Activated T-helper 1 cell treated with anti-CD3 and anti-CD28 coated beads, Interleukin-12 subunit alpha, Interleukin-12 subunit beta, Interleukin-2, Interleukin-4 antibody, amounts not matched to agents 30 ng/mL and 10 ng/mL and 1 ng/mL, durations not matched to agents 14 hours and 24 hours and 36 hours (primary cell): ENCODE results near the gene EVI5. TPM values are rescaled to one million over a fixed set of nuclear protein-coding genes. Genes with fewer than 3 reads are reported as not detected.
"Not testable (repeated sequence)": the region's sequence is repeated elsewhere in the genome, so short reads cannot be mapped to it uniquely, and the experiment has no call there.

Source experiments
- DNase-seq: peaks from one replicate; pipeline ENCODE4 v3.0.0; 2021; ENCODE audit warnings: low spot score
- H3K27ac Mint-ChIP-seq: one replicate; pipeline ENCODE4 v1.8.0; 2021; ENCODE audit warnings: mild to moderate bottlenecking, mixed read lengths
- H3K27me3 Mint-ChIP-seq: one replicate; pipeline ENCODE4 v1.8.0; 2022; ENCODE audit warnings: mild to moderate bottlenecking, moderate library complexity, mixed read lengths; ENCODE audit not compliant: insufficient read depth
- H3K36me3 Mint-ChIP-seq: one replicate; pipeline ENCODE4 v1.8.0; 2021; ENCODE audit warnings: low read depth, mixed read lengths
- H3K4me1 Mint-ChIP-seq: one replicate; pipeline ENCODE4 v1.8.0; 2021; ENCODE audit warnings: low read depth, mixed read lengths
- H3K4me3 Mint-ChIP-seq: one replicate; pipeline ENCODE4 v1.8.0; 2021; ENCODE audit warnings: mild to moderate bottlenecking, moderate library complexity, mixed read lengths
- H3K9me3 Mint-ChIP-seq: one replicate; pipeline ENCODE4 v1.8.0; 2021; ENCODE audit warnings: mixed read lengths
- intact Hi-C: fragments of 100-400 bp; cut with micrococcal nuclease; formaldehyde crosslinking; loops from one replicate; pipeline ENCODE4 v1.15.1; 2024
- total RNA-seq: library from RNA; stranded (reverse); gene quantifications from 2 replicates; pipeline ENCODE4 v1.2.3, GENCODE V29; 2022

Gene EVI5
- total RNA-seq, 1 donor from 2014 or later: 11.3 TPM

DNA sequence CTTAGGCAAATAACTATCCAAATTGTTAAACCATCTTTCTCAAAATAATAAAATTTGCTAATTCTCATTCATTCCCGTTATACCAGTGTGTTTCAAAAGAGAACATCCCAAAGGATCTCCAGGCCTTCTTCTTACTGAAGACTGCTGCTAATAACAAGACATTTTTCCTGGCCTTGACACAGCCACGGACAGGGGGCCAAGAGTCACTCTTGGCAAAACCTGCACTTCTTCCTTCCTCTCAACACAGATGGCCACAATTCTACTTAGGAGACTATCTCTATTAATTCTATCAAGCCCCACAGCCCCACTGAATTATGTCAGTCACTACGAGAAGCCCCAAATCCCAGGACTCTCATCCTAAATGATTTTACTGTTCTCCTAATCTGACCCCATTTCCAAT is 86.0 kb downstream of the EVI5 start:
- Mint-ChIP-seq H3K4me1 (no peaks in the 10 kb centered on the region), H3K9me3 (no peaks in the 10 kb centered on the region), H3K4me3 (no peak overlapping the region), H3K27ac (no peak overlapping the region), H3K36me3 (no peaks in the 10 kb centered on the region), H3K27me3 (peaks cover 5% of the 10 kb centered on the region)
- intact Hi-C loops: no loop called here
- no peak for DNase-seq

DNA sequence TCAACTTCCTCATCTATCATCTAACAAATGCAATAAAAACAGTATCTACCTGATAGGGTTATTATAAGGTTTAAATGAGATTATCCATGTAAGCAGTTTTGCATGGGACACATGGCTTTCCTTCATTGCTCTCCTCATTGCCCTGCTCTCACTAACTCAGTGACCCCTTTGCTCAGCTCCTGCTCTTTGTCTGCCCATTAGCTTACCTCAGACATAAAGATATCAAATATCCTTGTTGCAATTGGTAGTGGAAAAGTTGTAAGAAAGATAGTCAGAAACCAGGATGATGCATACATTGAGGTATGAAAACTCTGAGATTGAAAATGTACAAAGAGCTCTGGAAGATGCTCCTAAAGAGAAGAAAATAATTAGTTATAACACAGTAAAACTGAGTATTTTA is 89.8 kb downstream of the EVI5 start:
- H3K9me3 Mint-ChIP-seq: no peaks in the 10 kb centered on the region
- H3K4me3 Mint-ChIP-seq: no peak overlapping the region
- no peaks in the 10 kb centered on the region for H3K4me1 Mint-ChIP-seq
- peaks cover 7% of the 10 kb centered on the region for H3K27me3 Mint-ChIP-seq
- H3K36me3 Mint-ChIP-seq: no peaks in the 10 kb centered on the region
- DNase-seq: no peak
- no peak overlapping the region for H3K27ac Mint-ChIP-seq
- intact Hi-C loops: no loop called here

DNA sequence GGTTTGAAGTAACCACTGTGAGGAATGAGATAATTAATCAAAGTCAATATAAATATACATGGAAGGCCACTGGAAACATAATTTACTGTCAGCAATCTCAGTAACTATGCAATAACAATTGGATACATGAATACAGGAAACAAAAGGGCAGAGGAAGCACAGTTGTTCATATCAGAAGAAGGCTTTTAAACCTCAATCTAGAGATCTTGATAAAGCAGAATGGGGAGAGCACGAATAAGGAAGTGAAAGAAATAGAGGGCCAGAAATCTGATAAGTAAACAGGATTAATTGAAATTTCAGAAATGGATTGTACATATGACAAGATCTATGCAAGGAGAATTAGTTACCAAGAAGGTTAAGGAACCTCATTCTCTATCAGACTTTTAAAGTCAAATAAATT is 93.0 kb downstream of the EVI5 start:
- intact Hi-C loops: no loop called here
- Mint-ChIP-seq H3K4me1 (no peaks in the 10 kb centered on the region), H3K27me3 (peaks cover 6% of the 10 kb centered on the region)

DNA sequence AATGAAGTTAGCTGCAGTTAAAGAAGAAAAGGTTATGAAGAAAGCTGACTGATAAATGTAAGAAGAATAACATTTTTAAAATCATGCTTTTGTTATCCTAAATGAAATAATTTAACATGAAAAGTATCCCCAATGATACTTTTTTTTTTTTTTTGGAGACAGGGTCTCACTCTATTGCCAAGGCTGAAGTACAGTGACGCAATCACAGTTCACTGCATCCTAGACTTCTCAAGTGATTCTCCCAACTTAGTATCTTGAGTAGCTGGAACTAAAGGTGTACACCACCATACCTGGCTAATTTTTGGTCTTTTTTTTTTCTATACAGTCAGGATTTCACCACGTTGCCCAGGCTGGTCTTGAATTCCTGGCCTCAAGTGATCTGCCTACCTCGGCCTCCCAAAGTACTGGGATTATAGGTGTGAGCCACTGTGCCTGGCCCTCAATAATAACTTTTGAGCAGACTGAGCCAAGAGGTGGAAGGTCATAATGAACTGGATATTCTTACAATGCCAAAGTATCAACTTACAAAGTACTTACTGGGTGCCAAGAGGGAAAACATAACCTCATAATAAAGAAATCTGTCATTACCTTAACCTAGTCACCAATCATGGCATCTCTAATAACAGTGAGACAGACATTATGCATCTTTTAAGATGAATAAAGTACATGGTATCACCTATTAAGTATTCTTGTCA is 94.5 kb downstream of the EVI5 start:
- Mint-ChIP-seq H3K4me1 (no peaks in the 10 kb centered on the region), H3K9me3 (peaks cover 5% of the 10 kb centered on the region), H3K36me3 (no peaks in the 10 kb centered on the region), H3K27ac (no peak overlapping the region), H3K27me3 (peaks cover 6% of the 10 kb centered on the region), H3K4me3 (no peak overlapping the region)
- no peak for DNase-seq
- intact Hi-C loops: no loop called here

More for the DNA sequence above, 93.0 kb downstream of the EVI5 start:
- DNase-seq: no peak
- no peaks in the 10 kb centered on the region for H3K36me3 Mint-ChIP-seq
- H3K9me3 Mint-ChIP-seq: peaks cover under 1% of the 10 kb centered on the region
- no peak overlapping the region for H3K4me3 Mint-ChIP-seq
- no peak overlapping the region for H3K27ac Mint-ChIP-seq

DNA sequence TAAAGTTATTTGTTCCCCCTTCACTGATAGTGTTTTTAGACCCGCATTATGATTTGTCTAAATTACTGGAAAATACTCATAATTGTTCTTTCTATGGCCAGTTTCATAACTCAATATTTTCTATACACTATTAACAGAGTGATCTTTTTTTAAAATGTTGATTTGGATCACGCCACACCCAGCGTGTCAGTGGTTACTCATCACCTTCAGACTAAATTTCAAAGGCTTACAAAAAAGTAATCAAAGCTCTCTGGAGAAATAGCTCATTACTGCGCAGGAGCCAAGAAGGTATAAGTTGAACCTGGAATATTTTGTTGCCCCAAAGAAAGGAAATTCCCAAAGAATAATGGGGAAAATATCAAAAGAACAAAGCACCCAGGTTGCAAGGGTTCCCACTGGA is 104.9 kb downstream of the EVI5 start:
- Mint-ChIP-seq H3K4me3 (no peak overlapping the region), H3K36me3 (no peaks in the 10 kb centered on the region), H3K27me3 (peaks cover 7% of the 10 kb centered on the region), H3K27ac (no peak overlapping the region), H3K9me3 (peaks cover 3% of the 10 kb centered on the region), H3K4me1 (no peaks in the 10 kb centered on the region)
- DNase-seq: no peak
- intact Hi-C loops: no loop called here

DNA sequence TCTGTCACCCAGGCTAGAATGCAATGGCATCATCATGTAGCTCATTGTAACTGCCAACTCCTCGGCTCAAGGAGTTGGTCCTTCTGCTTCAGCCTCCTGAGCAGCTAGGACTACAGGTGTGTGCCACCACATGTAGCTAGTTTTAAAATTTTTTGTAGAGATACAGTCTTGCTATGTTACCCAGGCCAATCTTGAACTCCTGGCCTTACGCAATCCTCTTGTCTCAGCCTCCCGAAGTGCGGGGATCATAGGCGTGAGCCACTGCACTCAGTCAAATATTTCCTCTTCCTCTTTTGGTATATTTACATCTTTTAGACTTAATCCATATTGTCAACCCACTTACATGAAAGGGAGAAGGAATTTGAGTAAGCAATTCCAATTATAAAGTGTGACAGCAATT is 121.1 kb downstream of the EVI5 start:
- DNase-seq: no peak
- Mint-ChIP-seq H3K27me3 (peaks cover 17% of the 10 kb centered on the region), H3K4me1 (no peaks in the 10 kb centered on the region), H3K27ac (no peak overlapping the region), H3K9me3 (no peaks in the 10 kb centered on the region), H3K4me3 (no peak overlapping the region), H3K36me3 (no peaks in the 10 kb centered on the region)
- intact Hi-C loops: no loop called here

DNA sequence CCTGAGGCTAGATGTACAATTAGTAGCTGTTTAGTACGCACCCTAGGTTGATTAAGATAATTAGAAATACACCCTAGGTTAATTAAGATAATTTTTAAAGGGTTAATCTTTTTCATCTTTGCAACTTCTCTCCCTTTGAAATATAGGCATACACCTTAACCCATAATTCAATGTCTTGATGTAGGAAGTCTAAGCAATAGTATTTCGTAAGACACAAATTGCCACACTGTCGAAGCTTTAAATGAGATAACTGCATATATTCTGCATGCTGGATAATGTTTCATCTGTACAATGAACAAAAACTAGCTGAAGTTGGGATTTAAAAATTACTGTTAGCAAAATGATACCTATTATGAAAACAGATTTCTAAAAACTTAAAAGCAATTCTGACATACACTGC is 122.9 kb downstream of the EVI5 start:
- DNase-seq: no peak
- intact Hi-C loops: no loop called here
- Mint-ChIP-seq H3K27me3 (peaks cover 15% of the 10 kb centered on the region), H3K9me3 (peaks cover 8% of the 10 kb centered on the region), H3K4me1 (no peaks in the 10 kb centered on the region), H3K4me3 (no peak overlapping the region), H3K27ac (no peak overlapping the region), H3K36me3 (no peaks in the 10 kb centered on the region)

DNA sequence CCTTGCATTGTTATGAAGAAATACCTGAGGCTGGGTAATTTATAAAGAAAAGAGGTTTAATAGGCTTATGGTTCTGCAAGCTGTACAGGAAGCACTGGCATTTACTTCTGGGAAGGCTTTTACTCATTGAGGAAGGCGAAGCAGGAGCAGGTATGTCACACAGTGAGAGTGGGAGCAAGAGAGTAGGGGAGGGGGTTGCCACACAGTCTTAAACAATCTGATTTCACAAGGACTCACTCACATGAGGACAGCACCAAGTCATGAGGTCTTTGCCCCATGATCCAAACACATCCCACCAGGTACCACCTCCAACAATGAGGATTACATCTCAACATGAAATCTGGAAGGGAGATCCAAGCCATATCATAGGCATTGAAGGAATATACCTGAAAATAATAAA is 127.2 kb downstream of the EVI5 start:
- no peak overlapping the region for H3K27ac Mint-ChIP-seq
- H3K4me1 Mint-ChIP-seq: no peaks in the 10 kb centered on the region
- no peaks in the 10 kb centered on the region for H3K36me3 Mint-ChIP-seq
- peaks cover 40% of the 10 kb centered on the region for H3K9me3 Mint-ChIP-seq
- intact Hi-C loops: no loop called here
- no peak overlapping the region for H3K4me3 Mint-ChIP-seq
- H3K27me3 Mint-ChIP-seq: peaks cover 17% of the 10 kb centered on the region
- DNase-seq: no peak

DNA sequence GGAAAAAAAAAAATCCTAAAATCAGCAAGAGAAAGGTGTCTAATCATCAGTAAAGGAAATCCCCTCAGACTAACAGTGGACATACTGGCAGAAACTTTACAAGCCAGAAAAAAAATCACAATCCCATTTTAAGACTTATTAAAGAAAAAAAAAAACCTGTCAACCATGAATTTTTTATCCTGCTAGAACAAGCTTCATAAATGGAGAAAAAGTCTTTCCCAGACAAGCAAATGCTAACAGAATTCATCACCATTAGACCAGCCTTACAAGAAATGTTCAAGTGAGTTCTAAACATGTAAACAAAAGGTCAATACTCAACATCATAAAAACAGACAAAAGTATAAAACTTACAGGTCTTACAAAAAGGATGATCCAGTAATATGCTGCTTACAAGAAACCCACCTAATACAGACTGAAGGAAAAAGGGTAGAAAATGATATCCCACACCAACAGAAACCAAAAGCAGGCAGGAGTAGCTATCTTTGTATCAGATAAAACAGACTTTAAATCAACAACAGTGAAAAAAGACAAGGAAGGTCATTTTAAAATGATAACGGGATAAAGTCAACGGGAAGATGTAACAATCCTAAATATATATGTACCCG is 129.6 kb downstream of the EVI5 start:
- H3K4me3 Mint-ChIP-seq: no peak overlapping the region

DNA sequence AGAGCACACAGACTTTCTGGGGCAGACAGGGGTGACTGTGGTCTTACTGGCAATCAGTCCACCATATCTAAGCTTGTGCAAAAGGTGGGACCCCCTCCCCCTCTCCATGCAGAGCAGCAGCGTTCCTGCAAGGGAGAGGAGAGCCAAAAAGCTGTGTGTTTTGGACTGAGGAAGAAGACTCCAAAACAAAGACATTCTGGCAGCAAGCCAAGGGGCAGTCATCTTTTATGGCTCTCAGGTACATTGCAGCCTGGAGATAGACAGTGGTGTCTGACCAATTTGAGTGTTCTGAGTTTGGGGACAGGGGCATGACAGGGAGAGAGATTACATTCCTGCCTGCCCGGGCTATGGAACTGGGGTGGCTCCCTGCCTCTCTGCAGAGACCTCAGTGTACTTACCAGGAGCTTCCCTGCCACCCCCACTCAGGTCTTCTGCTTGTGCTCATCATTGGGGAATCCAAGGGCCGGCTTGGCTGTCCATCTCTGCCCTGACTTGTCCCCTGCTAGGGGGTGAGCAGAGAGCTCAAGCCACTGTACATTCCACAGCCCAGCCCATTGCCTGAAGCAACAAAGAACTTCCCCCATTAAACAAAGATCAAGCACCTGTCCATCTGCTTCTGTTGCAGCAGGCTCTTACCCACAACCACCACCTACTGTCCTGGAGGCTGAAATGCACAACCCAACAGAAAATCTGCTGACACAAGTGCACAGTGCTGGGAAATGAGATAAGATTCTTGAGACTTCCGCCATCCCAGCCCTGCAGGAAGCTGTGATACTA is 131.1 kb downstream of the EVI5 start:
- DNase-seq: no peak
- intact Hi-C loops: no loop called here
- Mint-ChIP-seq H3K4me3 (no peak overlapping the region), H3K9me3 (peaks cover 43% of the 10 kb centered on the region), H3K4me1 (no peaks in the 10 kb centered on the region), H3K27ac (no peak overlapping the region), H3K36me3 (no peaks in the 10 kb centered on the region), H3K27me3 (peaks cover 8% of the 10 kb centered on the region)

More for the DNA sequence above, 129.6 kb downstream of the EVI5 start:
- H3K27me3 Mint-ChIP-seq: peaks cover 18% of the 10 kb centered on the region
- no peaks in the 10 kb centered on the region for H3K4me1 Mint-ChIP-seq
- peaks cover 43% of the 10 kb centered on the region for H3K9me3 Mint-ChIP-seq
- H3K36me3 Mint-ChIP-seq: no peaks in the 10 kb centered on the region
- no peak for DNase-seq
- intact Hi-C loops: no loop called here
- no peak overlapping the region for H3K27ac Mint-ChIP-seq

DNA sequence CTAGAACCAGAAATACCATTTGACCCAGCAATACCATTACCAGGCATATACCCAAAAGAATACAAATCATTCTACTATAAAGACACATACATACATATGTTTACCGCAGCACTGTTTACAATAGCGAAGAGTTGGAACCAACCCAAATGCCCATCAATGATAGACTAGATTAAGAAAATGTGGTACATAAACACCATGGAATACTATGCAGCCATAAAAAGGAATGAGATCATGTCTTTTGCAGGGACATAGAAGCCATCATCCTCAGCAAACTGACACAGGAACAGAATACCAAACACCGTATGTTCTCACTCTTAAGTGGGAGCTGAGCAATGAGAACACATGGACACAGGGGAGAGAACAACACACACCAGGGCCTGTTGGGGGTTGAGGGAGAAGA is 144.2 kb downstream of the EVI5 start:
- H3K4me1 Mint-ChIP-seq, H3K36me3 Mint-ChIP-seq, intact Hi-C loops, H3K27ac Mint-ChIP-seq, H3K9me3 Mint-ChIP-seq, H3K4me3 Mint-ChIP-seq, DNase-seq: not testable (repeated sequence)
- peaks cover 17% of the 10 kb centered on the region for H3K27me3 Mint-ChIP-seq

DNA sequence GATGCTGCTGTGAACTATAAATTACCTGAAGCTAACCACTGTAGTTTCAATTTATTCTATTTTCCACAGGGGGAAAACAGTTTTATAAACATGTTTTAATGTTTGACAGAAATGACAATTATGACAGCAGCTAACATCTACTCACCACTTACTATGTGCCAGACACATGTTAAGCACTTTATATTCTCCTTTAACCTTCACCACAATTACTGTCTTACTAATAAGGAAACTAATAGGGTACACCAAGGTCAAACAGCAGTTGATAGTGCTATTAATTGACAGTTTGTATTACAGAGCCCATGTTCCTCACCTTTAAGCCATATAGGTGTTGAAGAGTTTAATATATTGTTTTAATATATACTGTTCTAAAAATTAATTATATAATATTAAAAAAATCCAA is 146.4 kb downstream of the EVI5 start:
- intact Hi-C loops: no loop called here
- no peak for DNase-seq
- no peaks in the 10 kb centered on the region for H3K36me3 Mint-ChIP-seq
- no peak overlapping the region for H3K27ac Mint-ChIP-seq
- no peaks in the 10 kb centered on the region for H3K9me3 Mint-ChIP-seq
- H3K27me3 Mint-ChIP-seq: peaks cover 21% of the 10 kb centered on the region
- no peaks in the 10 kb centered on the region for H3K4me1 Mint-ChIP-seq
- H3K4me3 Mint-ChIP-seq: no peak overlapping the region

DNA sequence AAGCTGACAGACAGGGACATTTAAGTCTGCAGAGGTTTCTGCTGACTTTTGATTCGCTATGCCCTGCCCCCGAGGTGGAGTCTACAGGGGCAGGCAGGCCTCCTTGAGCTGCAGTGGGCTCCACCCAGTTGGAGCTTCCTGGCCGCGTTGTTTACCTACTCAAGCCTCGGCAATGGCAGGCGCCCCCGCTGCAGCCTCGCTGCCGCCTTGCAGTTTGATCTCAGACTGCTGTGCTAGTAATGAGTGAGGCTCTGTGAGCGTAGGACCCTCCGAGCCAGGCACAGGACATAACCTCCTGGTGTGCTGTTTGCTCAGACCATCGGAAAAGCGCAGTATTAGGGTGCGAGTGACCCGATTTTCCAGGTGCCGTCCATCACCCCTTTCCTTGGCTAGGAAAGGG is 149.7 kb downstream of the EVI5 start:
- H3K4me1 Mint-ChIP-seq, H3K4me3 Mint-ChIP-seq, intact Hi-C loops, DNase-seq, H3K36me3 Mint-ChIP-seq, H3K9me3 Mint-ChIP-seq, H3K27ac Mint-ChIP-seq: not testable (repeated sequence)
- peaks cover 18% of the 10 kb centered on the region for H3K27me3 Mint-ChIP-seq
